GM18507 (cell line): ENCODE measurements around the gene PAM16.

Source experiments
- DNase-seq: peaks from one replicate; pipeline ENCODE4 v3.0.0; 2011; ENCODE audit warnings: low read depth; ENCODE audit not compliant: insufficient read length; ENCODE audit errors: extremely low spot score
- FAIRE-seq: peaks from 2 replicates; lab custom pipeline; 2011; peaks lifted over from hg19 to GRCh38; lab: Jason Lieb, UNC

Gene PAM16

GRCh38 chr16:4324492-4325252 is 26.4 kb downstream of the PAM16 start:
- FAIRE-seq: no peak
- DNase-seq: no peak

GRCh38 chr16:4323845-4324488 is 27.2 kb downstream of the PAM16 start:
- DNase-seq: no peak

GRCh38 chr16:4323071-4323844 is 27.9 kb downstream of the PAM16 start:
- DNase-seq (no peak), FAIRE-seq (no peak)

More at GRCh38 chr16:4323845-4324488, 27.2 kb downstream of the PAM16 start:
- FAIRE-seq: no peak

- no peak for DNase-seq
- FAIRE-seq: no peak
These were observed 28.7 kb downstream of the PAM16 start for GRCh38 chr16:4322121-4323052.

GRCh38 chr16:4321286-4322120 is 29.6 kb downstream of the PAM16 start:
- no peak for FAIRE-seq
- no peak for DNase-seq

GRCh38 chr16:4320571-4321137 is 30.5 kb downstream of the PAM16 start:
- DNase-seq (no peak), FAIRE-seq (no peak)

GRCh38 chr16:4319454-4320421 is 31.4 kb downstream of the PAM16 start:
- no peak for DNase-seq
- FAIRE-seq: peak; percentile 67

GRCh38 chr16:4318967-4319366 is 32.2 kb downstream of the PAM16 start:
- DNase-seq (no peak), FAIRE-seq (no peak)

- DNase-seq: no peak
- FAIRE-seq: no peak
These were observed 32.6 kb downstream of the PAM16 start for GRCh38 chr16:4318451-4318910.

GRCh38 chr16:4317532-4318450 is 33.3 kb downstream of the PAM16 start:
- FAIRE-seq (no peak), DNase-seq (no peak)

- FAIRE-seq: no peak
- DNase-seq: no peak
These were observed 34.1 kb downstream of the PAM16 start for GRCh38 chr16:4316864-4317531.

GRCh38 chr16:4316108-4316863 is 34.8 kb downstream of the PAM16 start:
- no peak for DNase-seq
- FAIRE-seq: no peak

GRCh38 chr16:4315186-4316107 is 35.7 kb downstream of the PAM16 start, which contains the start of gene GLIS2:
GLIS2 (plus strand) TSS chr16:4316067; CDS start chr16:4332281, 16,214 bp downstream.
- no peak for DNase-seq
- FAIRE-seq: no peak
